H9 (cell line): ENCODE measurements around the gene LTF. TPM values are rescaled to one million over a fixed set of nuclear protein-coding genes. Genes with fewer than 3 reads are reported as not detected.
A peak's percentile ranks its signal among the peaks of the same experiment; 100 is the strongest.

Experiments used
- DNase-seq: peaks from one replicate; pipeline ENCODE4 v3.0.0-alpha.2; 2017
- H2AFZ ChIP-seq: one replicate; pipeline ENCODE4 v1.6.1; 2013; ENCODE audit warnings: mild to moderate bottlenecking, low read length, control low read depth, moderate library complexity
- H2AK5ac ChIP-seq: 2 replicates; pipeline ENCODE4 v1.6.1; 2013; ENCODE audit warnings: low read length, control low read depth, mixed read lengths; ENCODE audit not compliant: insufficient read length
- H2BK120ac ChIP-seq: one replicate; pipeline ENCODE4 v1.6.1; 2013; ENCODE audit warnings: low read depth, mild to moderate bottlenecking, low read length, control low read depth, inconsistent platforms; ENCODE audit not compliant: poor library complexity, severe bottlenecking
- H2BK12ac ChIP-seq: 2 replicates; pipeline ENCODE4 v1.6.1; 2013; ENCODE audit warnings: low read length, control low read depth, mixed read lengths, low read depth; ENCODE audit not compliant: insufficient read length
- H2BK15ac ChIP-seq: 2 replicates; pipeline ENCODE4 v1.6.1; 2013; ENCODE audit warnings: low read depth, low read length, control low read depth
- H2BK20ac ChIP-seq: one replicate; pipeline ENCODE4 v1.6.1; 2013; ENCODE audit warnings: low read depth, mild to moderate bottlenecking, low read length, control low read depth, inconsistent platforms; ENCODE audit not compliant: poor library complexity, severe bottlenecking
- H2BK5ac ChIP-seq: 2 replicates; pipeline ENCODE4 v1.6.1; 2013; ENCODE audit warnings: low read length, control low read depth, mixed read lengths; ENCODE audit not compliant: insufficient read length
- H3K14ac ChIP-seq: 2 replicates; pipeline ENCODE4 v1.6.1; 2013; ENCODE audit warnings: low read length, control low read depth; ENCODE audit not compliant: insufficient read depth
- H3K18ac ChIP-seq: 2 replicates; pipeline ENCODE4 v1.6.1; 2013; ENCODE audit warnings: low read depth, mild to moderate bottlenecking, mixed read lengths, low read length, control low read depth; ENCODE audit not compliant: insufficient read length
- H3K23ac ChIP-seq: 2 replicates; pipeline ENCODE4 v1.6.1; 2013; ENCODE audit warnings: low read length, control low read depth, mixed read lengths, low read depth; ENCODE audit not compliant: insufficient read length
- H3K23me2 ChIP-seq: 2 replicates; pipeline ENCODE4 v1.6.1; 2013; ENCODE audit warnings: low read depth, mild to moderate bottlenecking, mixed read lengths, low read length, control low read depth; ENCODE audit not compliant: insufficient read length, poor library complexity, severe bottlenecking
- H3K27ac ChIP-seq: 2 replicates; pipeline ENCODE4 v1.5.1; 2013; ENCODE audit warnings: low read length, control low read depth, mixed read lengths, low read depth; ENCODE audit not compliant: insufficient read length
- H3K27me3 ChIP-seq: 2 replicates; pipeline ENCODE4 v1.6.1; 2013; ENCODE audit warnings: low read length, control low read depth, inconsistent platforms; ENCODE audit not compliant: insufficient read depth
- H3K4ac ChIP-seq: 2 replicates; pipeline ENCODE4 v1.6.1; 2013; ENCODE audit warnings: low read depth, mild to moderate bottlenecking, control low read depth, inconsistent platforms, low read length, moderate library complexity
- H3K4me1 ChIP-seq: 2 replicates; pipeline ENCODE4 v1.6.1; 2013; ENCODE audit warnings: low read length, control low read depth, inconsistent platforms; ENCODE audit not compliant: insufficient read depth
- H3K4me2 ChIP-seq: 2 replicates; pipeline ENCODE4 v1.6.1; 2013; ENCODE audit warnings: low read length, control low read depth, mixed read lengths; ENCODE audit not compliant: insufficient read length, insufficient read depth
- H3K56ac ChIP-seq: 2 replicates; pipeline ENCODE4 v1.6.1; 2013; ENCODE audit warnings: low read depth, mild to moderate bottlenecking, mixed read lengths, low read length, control low read depth; ENCODE audit not compliant: insufficient read length
- H3K79me1 ChIP-seq: 2 replicates; pipeline ENCODE4 v1.6.1; 2013; ENCODE audit warnings: low read depth, mild to moderate bottlenecking, moderate library complexity, low read length, control low read depth, inconsistent platforms; ENCODE audit not compliant: insufficient read depth, poor library complexity, severe bottlenecking
- H3K79me2 ChIP-seq: 2 replicates; pipeline ENCODE4 v1.6.1; 2013; ENCODE audit warnings: low read length, control low read depth, inconsistent platforms; ENCODE audit not compliant: insufficient read depth
- H3K9ac ChIP-seq: 2 replicates; pipeline ENCODE4 v1.6.1; 2013; ENCODE audit warnings: low read length, control low read depth, mixed read lengths; ENCODE audit not compliant: insufficient read length; ENCODE audit errors: extremely low read depth
- H3K9me3 ChIP-seq: one replicate; pipeline ENCODE4 v1.6.1; 2013; ENCODE audit warnings: low read depth, low read length, inconsistent platforms; ENCODE audit not compliant: control insufficient read depth
- H3T11ph ChIP-seq: one replicate; pipeline ENCODE4 v1.6.1; 2013; ENCODE audit warnings: mild to moderate bottlenecking, low read length, control low read depth, inconsistent platforms
- H4K20me1 ChIP-seq: one replicate; pipeline ENCODE4 v1.6.1; 2013; ENCODE audit not compliant: control insufficient read depth, insufficient read length, insufficient read depth
- H4K5ac ChIP-seq: 2 replicates; pipeline ENCODE4 v1.6.1; 2013; ENCODE audit warnings: low read depth, mild to moderate bottlenecking, mixed read lengths, low read length, control low read depth; ENCODE audit not compliant: insufficient read length
- H4K8ac ChIP-seq: replicated peaks from 2 replicates; pipeline ENCODE4 v1.6.1; 2013; ENCODE audit warnings: low read length, control low read depth, mixed read lengths, low read depth; ENCODE audit not compliant: insufficient read length
- H4K91ac ChIP-seq: 2 replicates; pipeline ENCODE4 v1.6.1; 2013; ENCODE audit warnings: low read depth, mild to moderate bottlenecking, moderate library complexity, mixed read lengths, low read length, control low read depth; ENCODE audit not compliant: insufficient read length
- H3K27ac Mint-ChIP-seq, 3 experiments: 2 replicates in 2 of 3; 3 replicates in 1 of 3; pipeline ENCODE4 v1.8.0; 2020 to 2021; ENCODE audit warnings: mixed read lengths in 3 of 3, mild to moderate bottlenecking in 1 of 3, moderate library complexity in 1 of 3
- H3K27me3 Mint-ChIP-seq: 2 replicates; pipeline ENCODE4 v1.8.0; 2021; ENCODE audit warnings: low read depth, mild to moderate bottlenecking, moderate library complexity, mixed read lengths
- H3K36me3 Mint-ChIP-seq, 3 experiments: 2 replicates in 2 of 3; 3 replicates in 1 of 3; pipeline ENCODE4 v1.8.0; 2020 to 2021; ENCODE audit warnings: low read depth in 3 of 3, mixed read lengths in 3 of 3; ENCODE audit not compliant: insufficient read depth in 1 of 3
- H3K4me1 Mint-ChIP-seq, 2 experiments: 2 replicates each; pipeline ENCODE4 v1.8.0; 2020; ENCODE audit warnings: mixed read lengths in 2 of 2
- H3K4me3 Mint-ChIP-seq, 2 experiments: 2 replicates in 1 of 2; 3 replicates in 1 of 2; pipeline ENCODE4 v1.8.0; 2020 to 2021; ENCODE audit warnings: mild to moderate bottlenecking in 2 of 2, mixed read lengths in 2 of 2, moderate library complexity in 1 of 2
- H3K9me3 Mint-ChIP-seq, 2 experiments: 2 replicates in 1 of 2; 3 replicates in 1 of 2; pipeline ENCODE4 v1.8.0; 2020; ENCODE audit warnings: mild to moderate bottlenecking in 2 of 2, mixed read lengths in 2 of 2, moderate library complexity in 1 of 2
- CTCF ChIP-seq: fragments of 200-600 bp; sonication (generic); conservative IDR thresholded peaks from 3 replicates; pipeline ENCODE4 v1.8.0; 2021; ENCODE audit warnings: antibody characterized with exemption, mild to moderate bottlenecking
- WGBS: extraction: QIAGEN DNeasy Blood & Tissue Kit; methylation state at CpG from one replicate; pipeline ENCODE4 v1.1.7; 2013; ENCODE audit warnings: missing lambda C conversion rate, low lambda C conversion rate, mixed read lengths; ENCODE audit not compliant: insufficient read length; ENCODE audit errors: extremely low coverage; 5-methylcytosine and 5-hydroxymethylcytosine counted together
- total RNA-seq: library from RNA; stranded (reverse); gene quantifications from 2 replicates; pipeline ENCODE4 v1.2.1, GENCODE V29; 2021

The LTF gene
- total RNA-seq, 1 experiment from 2014 or later, result not detected

- Histone ChIP-seq H3K14ac (peak overlapping the region; percentile 60; the same call in 1 of the 2 replicates), H3K27me3 (no peaks in the 10 kb centered on the region), H3K79me2 (no peaks in the 10 kb centered on the region), H4K8ac (no peak overlapping the region), H3K4me1 (no peaks in the 10 kb centered on the region; the same call in 1 of the 2 replicates), H2AFZ (no peak overlapping the region), H2BK12ac (no peak overlapping the region), H4K20me1 (no peaks in the 10 kb centered on the region), H4K91ac (no peak overlapping the region), H2BK5ac (no peak overlapping the region), H3K23me2 (no peaks in the 10 kb centered on the region), H2AK5ac (no peak overlapping the region), H2BK15ac (no peak overlapping the region), H3K18ac (peak overlapping the region; percentile 41), H3K4me2 (no peak overlapping the region), H3K4ac (no peak overlapping the region), H3K9ac (no peak overlapping the region), H3K56ac (no peak overlapping the region), H3K27ac (no peak overlapping the region), H3K9me3 (no peaks in the 10 kb centered on the region), H3K23ac (no peak overlapping the region), H2BK120ac (no peak overlapping the region), H2BK20ac (no peak overlapping the region), H3K79me1 (no peaks in the 10 kb centered on the region), H3T11ph (no peak overlapping the region), H4K5ac (no peak overlapping the region)
- WGBS, result no CpG with 5 or more reads among the region's 9 CpGs
- Mint-ChIP-seq H3K9me3 (peaks cover 14 to 15% of the 10 kb centered on the region in 2 experiments), H3K4me1 (peaks cover 21 to 29% of the 10 kb centered on the region in 2 experiments), H3K27ac (peak overlapping the region in 1 of 3 experiments; percentile 39; a peak in 1 of 7 replicates), H3K36me3 (peaks cover 8 to 16% (median 10%) of the 10 kb centered on the region in 3 experiments), H3K4me3 (no peak overlapping the region), H3K27me3 (peaks cover 7% of the 10 kb centered on the region; the same call in 1 of the 2 replicates)
- peak; percentile 72 for TF ChIP-seq CTCF
- DNase-seq, result peak; percentile 54
These were observed 32.2 kb upstream of the LTF start for GRCh38 chr3:46496746-46497555.
